Stomach (tissue), 4 donors: ENCODE measurements around the gene FBN2.

Source experiments
- CTCF ChIP-seq, 7 experiments: fragments of 450-650 bp in 4 of 7; fragments of 200-600 bp in 3 of 7; sonication (generic) in 3 of 7; IDR thresholded peaks; one replicate each; pipeline ENCODE4 v1.5.1; 2016 to 2019; ENCODE audit warnings: antibody characterized with exemption in 7 of 7, control low read depth in 2 of 7, mild to moderate bottlenecking in 1 of 7
- EP300 ChIP-seq: sonication (generic); formaldehyde crosslinking; IDR thresholded peaks from one replicate; pipeline ENCODE4 v1.6.1; 2017; ENCODE audit warnings: antibody characterized with exemption
- POLR2A ChIP-seq, 4 donors: fragments of 450-650 bp; IDR thresholded peaks; one replicate each; pipeline ENCODE4 v1.6.1; 2016; ENCODE audit warnings: antibody characterized with exemption in 4 of 4, control low read depth in 2 of 4, mild to moderate bottlenecking in 1 of 4, moderate library complexity in 1 of 4
- POLR2AphosphoS5 ChIP-seq, 3 donors: sonication (generic); formaldehyde crosslinking; IDR thresholded peaks; one replicate each; pipeline ENCODE4 v1.6.1; 2016; ENCODE audit warnings: antibody characterized with exemption in 3 of 3

- no peak for TF ChIP-seq EP300
- TF ChIP-seq CTCF (IDR thresholded peaks at IDR 0.05), result no peak
- no peak for TF ChIP-seq POLR2A (IDR thresholded peaks at IDR 0.05)
- TF ChIP-seq POLR2AphosphoS5 (IDR thresholded peaks at IDR 0.05), result no peak
Measured at GRCh38 chr5:128271071-128271470, 267.0 kb downstream of the FBN2 start.
